DMS79 treated with DMSO at 0.1 percent for 48 hours (cell line): ENCODE results near the gene PUSL1.
A peak's percentile ranks its signal among the peaks of the same experiment; 100 is the strongest.

ENCODE experiments used
- DNase-seq: peaks from one replicate; lab custom pipeline; 2025; lab: John Stamatoyannopoulos, UW

PUSL1 gene

DNA sequence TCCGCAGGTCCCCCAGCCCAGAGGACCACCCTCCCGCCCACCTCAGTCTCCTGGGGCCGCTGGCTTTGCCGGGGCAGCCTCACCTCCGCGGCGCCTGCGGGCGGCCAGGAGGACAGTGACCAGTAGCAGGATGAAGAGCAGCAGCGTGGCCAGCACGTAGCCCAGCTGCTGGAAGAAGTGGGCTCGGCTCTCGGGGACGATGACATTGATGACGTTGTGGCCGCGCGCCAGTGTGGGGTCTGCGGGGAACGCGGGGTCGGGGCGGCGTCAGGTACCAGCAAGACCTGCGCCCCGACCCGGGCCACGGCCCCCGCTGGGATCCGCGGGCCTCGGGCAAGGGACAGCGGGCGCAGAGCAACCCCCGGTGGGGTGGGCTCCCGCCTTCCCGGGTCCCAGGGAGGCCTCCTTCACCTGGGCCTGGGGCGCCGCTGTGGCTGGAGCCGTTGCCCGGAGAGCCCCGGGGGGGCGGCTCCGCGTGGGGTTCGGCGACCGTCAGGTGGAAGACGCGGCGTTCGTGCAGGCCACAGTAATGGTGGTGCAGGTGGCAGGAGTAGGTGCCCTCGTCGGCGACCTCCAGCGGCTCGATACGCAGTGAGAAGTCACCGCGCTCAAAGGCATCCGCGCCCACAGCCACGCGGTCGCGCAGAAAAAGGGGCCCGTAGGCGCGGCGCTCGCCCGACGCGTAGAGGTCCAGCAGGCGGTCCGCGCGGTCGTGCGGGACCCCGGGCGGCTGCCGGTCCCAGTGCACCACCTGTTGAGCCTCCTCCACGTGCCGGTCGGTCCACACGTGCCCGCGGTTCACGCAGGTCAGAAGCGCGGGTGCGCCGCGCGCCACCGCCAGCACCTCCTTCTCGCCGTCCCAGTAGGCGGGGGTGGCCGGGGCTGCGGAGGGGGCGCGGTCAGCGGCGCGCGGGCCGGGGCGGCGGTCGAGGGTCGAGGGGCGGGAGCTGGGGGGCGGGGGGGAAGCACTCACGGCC is 46.2 kb downstream of the PUSL1 start:
- no peak for DNase-seq

DNA sequence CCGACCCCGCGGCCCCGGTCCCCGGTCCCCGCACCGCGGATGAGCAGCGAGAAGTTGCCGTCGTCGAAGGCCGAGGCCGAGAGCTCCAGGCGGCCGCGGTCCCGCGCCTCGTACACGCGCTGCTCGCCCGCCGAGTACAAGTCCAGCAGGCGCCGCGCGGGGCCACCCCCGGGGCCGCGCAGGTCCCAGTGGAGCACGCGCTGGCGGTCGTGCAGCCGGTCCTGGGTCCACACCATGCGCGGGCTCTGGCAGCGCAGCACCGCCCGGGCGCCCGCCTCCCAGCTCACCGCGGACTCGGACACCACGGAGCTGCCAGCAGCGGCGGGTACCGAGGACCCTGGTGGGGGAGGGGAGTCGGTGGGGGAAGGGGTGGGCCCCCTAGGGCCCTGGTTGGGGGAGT is 47.0 kb downstream of the PUSL1 start:
- peak; percentile 16 for DNase-seq

GRCh38 chr1:1356166-1356795 is 47.9 kb downstream of the PUSL1 start:
- DNase-seq = no peak

DNA sequence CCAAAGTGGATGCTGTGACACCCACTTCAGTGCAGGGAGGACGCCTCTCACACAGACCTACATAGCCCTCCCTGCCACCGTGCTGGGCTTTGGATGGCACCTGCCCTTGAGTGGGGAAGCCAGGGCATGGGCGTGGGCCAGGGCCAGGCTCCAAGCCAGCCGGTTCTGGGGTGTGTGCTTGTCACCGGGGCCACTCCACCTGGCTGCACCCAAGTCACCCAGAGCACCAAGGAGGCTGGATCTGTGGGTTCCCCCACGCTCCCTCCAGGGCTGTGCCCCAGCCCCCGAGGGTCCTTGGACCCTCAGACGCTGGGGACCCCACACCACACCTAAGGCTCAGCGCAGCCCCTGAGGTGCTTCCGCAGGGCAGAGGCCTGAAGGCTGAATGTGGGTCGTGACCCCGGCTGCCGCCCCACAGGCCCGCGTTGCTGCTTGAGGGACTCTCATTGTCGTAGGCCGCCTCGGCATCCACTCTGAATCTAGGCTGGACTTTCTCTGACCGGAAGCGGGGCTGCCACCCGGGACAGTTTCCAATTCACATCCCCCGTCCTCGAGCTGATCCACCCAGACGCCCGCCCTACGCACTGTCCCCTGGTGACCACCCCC is 48.5 kb downstream of the PUSL1 start:
- no peak for DNase-seq

GRCh38 chr1:1357871-1358432 is 49.6 kb downstream of the PUSL1 start:
- no peak for DNase-seq

DNA sequence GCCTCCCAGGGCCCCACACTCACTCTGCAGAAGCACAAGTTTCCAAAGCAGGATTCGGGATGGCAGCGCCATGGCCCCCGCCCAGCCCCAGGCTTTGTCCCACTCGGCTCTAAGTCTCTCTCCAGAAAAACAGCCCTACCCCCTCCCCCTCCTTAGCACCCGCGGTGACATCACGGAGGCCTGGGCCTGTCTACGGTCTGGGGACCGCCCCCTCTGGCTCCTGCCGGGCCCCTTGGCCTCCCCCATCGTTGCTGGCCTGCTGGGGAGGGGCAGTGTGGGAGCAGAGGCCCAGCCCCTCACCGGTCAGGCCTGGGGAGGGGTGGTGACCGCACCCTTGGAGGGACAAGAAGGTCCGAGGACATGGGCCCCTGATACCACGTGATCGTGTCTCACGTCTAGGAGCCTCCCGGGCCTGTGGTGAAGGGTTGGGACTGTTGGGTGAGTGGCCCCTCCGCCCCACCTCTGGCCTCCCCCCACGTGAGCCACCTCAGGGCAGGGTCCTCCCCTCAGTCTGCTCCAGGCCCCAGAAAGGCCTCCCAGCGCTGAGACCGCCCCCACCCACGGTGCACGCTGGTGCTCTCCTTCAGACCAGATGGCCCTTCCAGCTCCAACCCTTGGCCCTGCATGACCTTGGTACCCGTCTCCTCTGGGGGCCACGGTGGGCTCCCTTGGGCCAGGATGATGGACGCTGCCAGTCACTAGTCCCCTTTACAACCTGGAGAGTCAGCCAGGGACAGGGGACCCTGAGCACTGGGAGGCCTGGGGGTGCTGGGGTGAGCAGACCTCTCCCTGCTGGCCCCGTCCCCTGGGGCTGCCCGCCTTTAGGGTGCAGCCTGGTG is 50.3 kb downstream of the PUSL1 start, which contains the start of gene MXRA8:
TSS of gene MXRA8 (minus strand) at position 123 of the 839 bp plus-strand sequence. CDS start at position 72, 51 bp downstream.
- DNase-seq = no peak

DNA sequence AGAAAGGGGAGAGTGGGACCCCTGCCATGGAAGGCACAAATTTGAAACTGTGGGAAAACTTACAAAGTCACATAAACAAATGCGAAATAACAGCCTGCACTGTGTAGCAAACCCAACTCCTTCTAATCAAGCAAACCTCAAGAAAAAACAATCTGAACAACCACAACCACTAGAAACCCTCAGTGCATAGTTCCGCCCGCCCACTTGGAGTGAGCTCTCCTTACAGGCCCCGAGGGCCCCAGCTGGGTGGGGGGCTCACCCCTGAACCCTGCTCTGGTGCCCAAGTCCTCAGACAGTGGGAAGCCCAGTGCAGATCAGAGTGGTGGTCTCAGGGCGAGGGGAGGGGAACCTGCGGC is 50.9 kb downstream of the PUSL1 start:
- DNase-seq = no peak

DNA sequence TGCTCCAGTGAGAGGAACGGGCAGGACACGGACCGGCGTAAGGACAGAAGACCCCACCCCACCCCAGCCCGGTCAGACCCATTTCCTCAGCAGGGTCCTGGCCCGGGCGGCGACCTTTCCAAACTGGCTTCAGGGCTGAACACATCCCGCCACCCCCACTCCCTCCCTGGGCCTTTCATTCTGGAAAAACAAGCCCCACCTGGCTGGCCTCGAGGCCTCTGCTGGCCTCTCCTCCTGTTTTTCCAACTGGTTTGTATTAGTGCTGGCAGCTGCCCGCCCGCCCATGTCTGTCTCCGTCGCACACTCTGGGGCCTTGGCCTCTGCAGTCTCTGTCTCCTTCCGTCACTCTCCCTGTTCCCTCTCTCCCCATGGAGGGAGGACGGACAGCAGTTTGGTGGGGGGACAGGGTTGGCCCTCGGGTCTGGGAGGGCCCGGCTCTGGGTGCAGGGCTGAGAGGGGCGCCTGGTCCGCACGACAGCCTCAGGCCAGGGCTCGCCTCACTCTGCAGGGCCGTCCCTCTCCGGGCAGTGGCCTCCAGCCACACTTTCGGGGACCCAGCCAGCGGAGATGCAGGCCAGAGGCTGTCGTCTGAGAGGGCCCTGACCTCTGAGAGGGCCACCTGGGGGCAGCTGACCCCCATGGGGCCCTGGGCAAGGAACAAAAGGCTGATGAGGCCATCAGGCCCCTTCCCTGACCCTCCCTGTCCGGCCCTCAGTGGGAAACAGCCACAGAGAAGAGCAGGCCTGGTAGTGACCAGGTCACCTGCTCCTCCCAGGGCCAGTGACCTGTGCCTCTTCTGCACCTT is 51.5 kb downstream of the PUSL1 start:
- no peak for DNase-seq

GRCh38 chr1:1360506-1361169 is 52.2 kb downstream of the PUSL1 start:
- DNase-seq = no peak
